ENCODE measurements around the gene FTO. TPM values are rescaled to one million over a fixed set of nuclear protein-coding genes. Genes with fewer than 3 reads are reported as not detected.
A peak's percentile ranks its signal among the peaks of the same experiment; 100 is the strongest.

Gene FTO
- total and polyA plus RNA-seq, 2 of the 13 experiments (the other 11 are each of a cell fraction or from before 2014, with no cell fraction given), result 41.6 to 55.8 TPM

- TF ChIP-seq ZNF597 (CRISPR knock-in tag; IDR thresholded peaks at IDR 0.05) (no peak), YEATS2 (CRISPR knock-in tag; IDR thresholded peaks at IDR 0.05; ENCODE audit: borderline replicate concordance) (no peak), NFRKB (IDR thresholded peaks at IDR 0.05) (no peak)
Observed at GRCh38 chr16:54171626-54172537, 467.9 kb downstream of the FTO start (continued).

- ATAC-seq (no peak), FAIRE-seq (no peak), DNase-seq (ENCODE audit: low spot score) (no peak)
- H2AFZ ChIP-seq (ENCODE audit: low read length), result no peak overlapping the region
- POLR2A ChIA-PET, result interaction anchor here (1.2 to 4.6 kb wide), 4 partner anchors 9 to 223 kb away, joined by 3 to 155 read pairs (median 21); no protein-coding TSS in a partner anchor
- no peak overlapping the region for H3K9ac ChIP-seq (ENCODE audit: insufficient read depth, low read depth, low read length)
- H3K36me3 ChIP-seq (replicated peaks in 1 of 2; ENCODE audit: control insufficient read depth in 1 of 2, insufficient read depth in 2 of 2, low read length in 2 of 2), result no peaks in the 10 kb centered on the region
- H3K4me3 ChIP-seq (replicated peaks in 1 of 3; ENCODE audit: insufficient read depth in 1 of 3, low read depth in 2 of 3, low read length in 3 of 3), result no peak overlapping the region
- intact Hi-C loops (cut with micrococcal nuclease; ENCODE audit: unreplicated experiment) (loop anchor here (10.0 kb wide), 2 partner anchors 109 to 629 kb away; no protein-coding TSS in a partner anchor), in situ Hi-C loops (cut with HindIII; ENCODE audit: extremely low pct_ligation_motif_present, low pct_unique_long_range_greater_than_20kb) (no loop called here)
- CTCF ChIA-PET (ENCODE audit: low intra/inter-chr PET ratio, low total read pairs), result no interaction called here
- H3K27ac ChIP-seq (ENCODE audit: extremely low read length, insufficient read depth, low read length), result peak overlapping the region; percentile 97
- H4K20me1 ChIP-seq (ENCODE audit: insufficient read depth, low read length), result no peaks in the 10 kb centered on the region
- TF ChIP-seq MIER2 (CRISPR knock-in tag; IDR thresholded peaks at IDR 0.05) (no peak), ZBTB38 (CRISPR knock-in tag; IDR thresholded peaks at IDR 0.05) (peak; percentile 93), PRPF4 (IDR thresholded peaks at IDR 0.05; ENCODE audit: low read depth, low read length, poor library complexity, severe bottlenecking) (peak; percentile 4)
- TF ChIP-seq, protein P1, sequence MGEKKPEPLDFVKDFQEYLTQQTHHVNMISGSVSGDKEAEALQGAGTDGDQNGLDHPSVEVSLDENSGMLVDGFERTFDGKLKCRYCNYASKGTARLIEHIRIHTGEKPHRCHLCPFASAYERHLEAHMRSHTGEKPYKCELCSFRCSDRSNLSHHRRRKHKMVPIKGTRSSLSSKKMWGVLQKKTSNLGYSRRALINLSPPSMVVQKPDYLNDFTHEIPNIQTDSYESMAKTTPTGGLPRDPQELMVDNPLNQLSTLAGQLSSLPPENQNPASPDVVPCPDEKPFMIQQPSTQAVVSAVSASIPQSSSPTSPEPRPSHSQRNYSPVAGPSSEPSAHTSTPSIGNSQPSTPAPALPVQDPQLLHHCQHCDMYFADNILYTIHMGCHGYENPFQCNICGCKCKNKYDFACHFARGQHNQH (CRISPR knock-in tag; IDR thresholded peaks at IDR 0.05), result no peak
- no peak overlapping the region for H3K4me2 ChIP-seq (ENCODE audit: low read depth, low read length)
- H3K79me2 ChIP-seq (ENCODE audit: insufficient read depth, low read length), result no peaks in the 10 kb centered on the region
- no peaks in the 10 kb centered on the region for H3K27me3 ChIP-seq (ENCODE audit: control insufficient read depth in 1 of 2, insufficient read depth in 2 of 2, low read length in 2 of 2)
- no TSS peak for BruUV-seq (replicated peaks)
- WGBS (ENCODE audit: low lambda C conversion rate), result 99% methylated on average over 8 of the region's 8 CpGs
- peaks cover 85% of the 10 kb centered on the region for H3K4me1 ChIP-seq (ENCODE audit: insufficient read depth, low read length)
- no peaks in the 10 kb centered on the region for H3K9me3 ChIP-seq (ENCODE audit: low read length)
Observed at GRCh38 chr16:54173490-54173889, 469.5 kb downstream of the FTO start.
